Heart left ventricle (tissue), 13 donors: ENCODE measurements around the gene ZNF397.

Source experiments
- CTCF ChIP-seq, 12 donors: fragments of 200-600 bp; sonication (generic) in 4 of 12; IDR thresholded peaks; one replicate each; pipeline versions ENCODE4 v1.5.0 to v1.8.0; 2018 to 2022; ENCODE audit warnings: antibody characterized with exemption in 12 of 12, mild to moderate bottlenecking in 5 of 12
- POLR2A ChIP-seq, 2 donors: fragments of 450-650 bp; IDR thresholded peaks; one replicate each; pipeline ENCODE4 v1.6.1; 2017; ENCODE audit warnings: antibody characterized with exemption in 2 of 2, mild to moderate bottlenecking in 2 of 2, moderate library complexity in 2 of 2
- donor health status: ischemic (EF 13 %, LVEDD 7.1; RV severe dilation, severe dysfunction).
- donor health status: DM: no; HTN: yes; CAD: no.
- donor health status: DM: no; HTN: no; CAD: no.
- donor health status: ischemic (EF 25% LVEDD 6.9; RV normal size, moderate dysfunction).
- donor health status: ischemic (EF 25% LVEDD 5.7; RV mildly dilated, moderate dysfunction).
- donor health status: ischemic (EF 35%, LVEDD 5.7; RV mildly dilated, moderate dysfunction).
- donor health status: nonischemic (EF 11% LVEDD 7.7; RV severe dilation, severe dysfunction).
- donor health status: DM: yes; HTN: yes; CAD: no.
- donor health status: PGD.
- donor health status: ischemic (EF 29% LVEDD 5.4; RV normal size, mild dysfunction).
- donor health status: nonischemic (EF 23%, LVEDD 6.1; RV moderate dilation, normal function).

- TF ChIP-seq POLR2A (IDR thresholded peaks at IDR 0.05) = no peak
- TF ChIP-seq CTCF (IDR thresholded peaks at IDR 0.05) = no peak
These were observed 55.2 kb downstream of the ZNF397 start for GRCh38 chr18:35296060-35296459.
